Superior temporal gyrus (tissue), 1 donor: ENCODE measurements around the gene ARAP3.
"Not testable (repeated sequence)": the region's sequence is repeated elsewhere in the genome, so short reads cannot be mapped to it uniquely, and the experiment has no call there.

ENCODE experiments used
- DNase-seq: peaks from one replicate; pipeline ENCODE4 v3.0.0-alpha.2; 2016; ENCODE audit errors: extremely low spot score

The ARAP3 gene

DNA sequence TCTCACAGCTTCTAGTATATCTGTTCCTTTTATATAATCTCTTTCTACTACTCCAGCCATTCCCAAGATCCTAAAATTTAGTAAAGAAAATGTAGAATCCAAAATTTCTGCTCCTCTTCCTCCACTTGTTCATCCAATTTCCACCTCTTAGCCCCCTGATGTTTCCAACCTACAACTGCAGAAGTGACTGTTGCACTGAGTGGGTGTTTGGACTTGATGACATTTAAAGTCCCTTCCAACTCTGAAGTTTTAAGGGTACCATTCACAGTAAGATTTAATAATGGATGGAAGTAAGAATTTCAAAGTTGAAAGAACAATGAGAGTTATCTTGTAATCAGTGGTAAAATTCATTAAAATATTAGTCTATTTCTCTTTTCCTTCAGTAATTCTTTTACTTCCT is 68.7 kb downstream of the ARAP3 start:
- no peak for DNase-seq

DNA sequence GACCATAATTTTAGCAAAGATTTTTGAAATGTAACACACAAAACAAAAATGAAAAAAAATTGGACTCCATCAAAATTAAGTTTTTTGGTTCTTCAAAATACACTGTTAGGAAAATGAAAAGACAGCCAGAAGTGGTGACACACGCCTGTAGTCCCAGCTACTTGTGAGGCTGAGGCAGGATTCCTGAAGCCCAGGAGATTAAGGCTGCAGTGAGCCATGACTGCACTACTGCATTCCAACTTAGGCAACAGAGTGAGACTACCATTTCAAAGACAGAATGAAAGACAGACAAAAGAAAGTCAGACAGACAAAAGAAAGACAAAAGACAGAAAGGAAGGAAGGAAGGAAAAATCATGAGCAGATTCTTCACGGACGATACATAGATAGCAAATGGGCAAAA is 70.7 kb downstream of the ARAP3 start:
- no peak for DNase-seq

DNA sequence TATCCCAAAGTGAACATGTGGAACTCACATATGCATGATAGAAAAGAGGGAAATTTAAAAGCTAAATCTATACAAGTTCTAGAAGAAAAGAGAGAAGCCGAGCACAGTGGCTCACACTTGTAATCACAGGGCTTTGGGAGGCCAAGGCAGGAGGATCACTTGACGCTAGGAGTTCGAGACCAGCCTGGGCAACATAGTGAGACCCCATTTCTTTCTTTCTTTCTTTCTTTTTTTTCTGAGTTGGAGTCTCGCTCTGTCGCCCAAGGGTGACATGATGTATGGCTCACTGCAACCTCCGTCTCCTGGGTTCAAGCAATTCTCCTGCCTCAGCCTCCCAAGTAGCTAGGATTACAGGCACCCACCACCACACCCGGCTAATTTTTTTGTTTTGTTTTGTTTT is 72.1 kb downstream of the ARAP3 start:
- DNase-seq, result not testable (repeated sequence)

DNA sequence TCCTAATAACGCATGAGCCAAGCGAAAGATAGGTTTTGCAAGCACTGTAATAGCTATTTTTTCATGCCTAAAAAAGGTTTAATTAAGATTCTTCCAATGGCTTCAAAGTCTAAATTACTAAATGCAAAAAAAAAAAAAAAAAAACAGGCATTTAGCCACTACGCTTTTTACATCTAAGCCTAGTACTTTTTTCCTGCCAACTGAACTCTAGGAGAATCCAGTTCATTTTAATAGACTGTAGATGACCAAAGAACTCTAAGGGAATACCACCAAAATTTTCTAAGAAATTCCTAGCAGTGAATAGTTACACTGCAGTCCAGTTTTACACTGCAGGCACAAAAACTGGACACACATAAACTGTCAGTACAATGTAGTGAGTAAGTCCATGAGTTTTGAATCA is 73.0 kb downstream of the ARAP3 start:
- DNase-seq, result no peak

DNA sequence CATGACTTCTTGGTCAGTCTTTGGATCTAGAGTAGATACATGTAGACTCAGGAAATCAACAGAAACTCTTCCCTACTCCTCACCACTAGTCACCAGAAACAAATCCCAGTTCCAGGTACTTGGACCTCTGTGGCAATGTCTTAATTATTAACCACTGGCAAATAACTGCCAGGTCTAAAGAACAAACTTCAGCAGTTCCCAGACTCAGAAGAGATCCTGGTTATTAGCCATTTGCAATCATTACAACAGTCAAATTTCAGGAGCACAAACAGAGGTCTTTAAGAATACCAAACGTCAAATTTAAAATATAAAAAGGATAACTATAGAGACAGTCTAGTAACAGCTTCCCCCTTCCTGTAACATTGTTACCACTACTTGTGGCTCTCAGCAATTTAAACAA is 73.5 kb downstream of the ARAP3 start:
- no peak for DNase-seq

DNA sequence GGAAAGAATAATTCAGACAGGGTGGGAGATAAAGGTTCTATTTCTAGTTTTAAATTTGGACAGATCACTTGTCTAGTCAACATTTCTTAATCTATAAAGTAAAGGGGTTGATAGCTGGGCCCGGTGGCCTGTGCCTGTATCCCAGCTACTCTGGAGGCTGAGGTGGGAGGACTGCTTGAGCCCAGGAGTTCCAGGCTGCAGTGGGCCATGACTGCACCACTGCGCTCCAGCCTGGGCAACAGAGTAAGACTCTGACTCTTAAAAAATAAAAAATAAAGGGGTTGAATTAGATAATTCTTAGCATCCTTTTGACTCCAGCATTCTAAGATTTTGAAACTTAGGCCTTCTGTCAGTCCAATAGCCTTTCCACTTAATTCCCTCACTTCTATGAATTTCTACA is 74.0 kb downstream of the ARAP3 start:
- no peak for DNase-seq

DNA sequence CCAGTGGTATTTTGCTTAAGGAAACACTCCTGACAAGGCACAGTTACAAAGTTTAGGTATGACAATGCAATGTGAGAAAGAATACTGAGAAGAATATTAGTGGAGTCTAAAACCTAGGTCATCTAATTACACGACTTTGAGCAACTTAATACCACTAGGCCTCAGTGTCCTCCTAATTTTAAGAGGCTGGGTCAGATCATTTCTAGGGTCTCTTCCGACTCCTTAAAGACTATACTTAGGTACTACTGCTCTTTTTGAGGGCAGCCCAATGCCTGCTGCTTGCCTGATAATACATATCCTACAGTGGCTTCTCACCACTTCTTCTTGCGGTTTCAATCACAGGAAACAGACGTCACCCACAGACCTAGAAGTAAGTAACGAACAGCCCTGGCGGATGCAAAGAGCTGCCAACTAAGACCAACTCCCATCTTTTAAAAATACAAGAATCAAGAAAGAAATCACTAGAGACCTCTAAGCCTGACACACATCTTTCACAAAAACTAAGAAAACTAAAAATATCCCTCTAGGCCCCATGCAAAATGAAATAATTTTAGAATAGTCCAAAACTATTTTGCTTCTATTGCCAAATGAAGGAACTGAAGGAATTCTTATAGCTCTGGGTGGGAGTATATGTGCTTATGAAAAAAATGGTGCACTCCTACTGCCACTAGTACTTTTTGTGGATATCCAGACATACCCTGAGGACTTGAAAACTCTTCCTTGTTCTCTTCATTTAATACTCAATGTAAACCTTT is 76.3 kb downstream of the ARAP3 start:
- DNase-seq, result no peak

DNA sequence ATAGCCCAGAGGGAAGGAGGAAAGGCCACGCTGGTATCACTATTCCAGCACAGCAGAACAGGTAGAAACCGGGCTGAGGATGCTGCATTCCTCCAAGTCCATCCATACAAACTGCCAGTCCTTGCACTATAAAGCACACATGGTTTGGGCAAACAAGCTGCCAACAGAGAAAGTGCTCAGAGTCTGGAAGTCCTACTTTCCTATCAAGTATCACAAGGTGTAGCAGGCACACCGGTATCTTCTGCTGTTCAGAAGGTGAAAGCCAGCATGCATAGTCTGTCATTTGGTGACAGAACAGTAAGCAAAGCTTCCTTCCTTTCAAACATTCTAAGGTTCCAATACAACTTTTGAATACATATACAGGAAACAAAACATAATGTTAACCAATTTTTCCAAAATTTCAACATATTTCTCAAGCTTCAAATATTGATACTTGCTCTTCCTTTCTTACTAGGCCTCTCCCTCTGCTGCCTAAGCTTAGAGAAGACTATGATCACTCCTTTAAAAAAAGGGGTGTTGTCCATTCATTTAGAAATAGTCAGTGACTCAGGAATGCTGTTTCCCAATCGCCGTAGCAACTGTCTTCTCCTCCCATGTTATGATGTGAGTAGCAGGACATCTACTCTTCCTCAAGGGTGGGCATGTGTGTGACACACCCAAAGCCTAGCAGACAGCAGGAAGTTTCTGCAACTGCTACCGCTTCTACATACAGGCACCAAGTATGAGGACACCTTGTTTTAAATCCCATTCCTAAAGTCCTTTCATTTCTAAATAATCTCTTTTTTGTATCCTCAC is 77.9 kb downstream of the ARAP3 start:
- no peak for DNase-seq
